Left lung (tissue), 10 donors: Measurements from ENCODE around the gene FMNL1. TPM values are rescaled to one million over a fixed set of nuclear protein-coding genes. Genes with fewer than 3 reads are reported as not detected.

Experiments used
- ATAC-seq: fragments of 200-7000 bp; cut with Tn5 transposase; one replicate; pipeline ENCODE4 v1.9.1; 2020; ENCODE audit warnings: moderate library complexity
- DNase-seq, 4 donors: peaks; one replicate each; pipeline ENCODE4 v3.0.0-alpha.2; 2013 to 2020
- H3K27ac ChIP-seq, 2 donors: fragments of 200-600 bp; sonication (generic) in 1 of 2; one replicate each; pipeline versions ENCODE4 v1.5.0 to v1.8.0; 2020 to 2021
- H3K27me3 ChIP-seq, 2 donors: fragments of 200-600 bp; sonication (generic) in 1 of 2; one replicate each; pipeline versions ENCODE4 v1.5.0 to v1.8.0; 2020 to 2021
- H3K36me3 ChIP-seq, 2 donors: fragments of 200-600 bp; sonication (generic) in 1 of 2; one replicate each; pipeline versions ENCODE4 v1.5.0 to v1.8.0; 2020 to 2021
- H3K4me1 ChIP-seq, 2 donors: fragments of 200-600 bp; one replicate each; pipeline ENCODE4 v1.8.0; 2021
- H3K4me3 ChIP-seq, 2 donors: fragments of 200-600 bp; sonication (generic) in 1 of 2; one replicate each; pipeline versions ENCODE4 v1.5.0 to v1.8.0; 2020 to 2021; ENCODE audit warnings: mild to moderate bottlenecking in 1 of 2
- H3K9me3 ChIP-seq, 2 donors: fragments of 200-600 bp; sonication (generic) in 1 of 2; one replicate each; pipeline versions ENCODE4 v1.5.0 to v1.8.0; 2020 to 2021
- CTCF ChIP-seq, 2 donors: fragments of 200-600 bp; sonication (generic) in 1 of 2; IDR thresholded peaks; one replicate each; pipeline versions ENCODE4 v1.5.0 to v1.8.0; 2021; ENCODE audit warnings: antibody characterized with exemption in 2 of 2
- intact Hi-C, 2 donors: fragments of 100-400 bp; cut with DNase I; formaldehyde crosslinking; loops; one replicate each; pipeline versions ENCODE4 v1.11.2 to v1.14.2; 2022
- polyA plus RNA-seq, 6 donors: library from polyadenylated mRNA; unstranded; fragments of 120-200 nt; gene quantifications; one replicate each; pipeline ENCODE4 v1.2.1, GENCODE V29; 2013; ENCODE audit not compliant: insufficient read length in 6 of 6
- total RNA-seq, 2 donors: library from RNA; stranded (reverse); fragmentation: NEBNext Ultra II Directional; extraction: Animal tissue kit (Norgen Biotek cat#: 25700); gene quantifications; one replicate each; pipeline ENCODE4 v1.2.1, GENCODE V29; 2021
- donor health status: DM: no; HTN: yes; CAD: no.
- donor health status: DM: no; HTN: no; CAD: no.

The FMNL1 gene
- total and polyA plus RNA-seq, 8 donors = 6.9 to 118 (median 9.2) TPM

- H3K9me3 ChIP-seq = no peaks in the 10 kb centered on the region
- H3K4me1 ChIP-seq = peaks cover 22 to 88% of the 10 kb centered on the region in 2 donors
- no peaks in the 10 kb centered on the region for H3K36me3 ChIP-seq
- H3K27me3 ChIP-seq = peaks cover 0 to 20% of the 10 kb centered on the region in 2 donors
- intact Hi-C loops = no loop called here
- peak overlapping the region; percentile 42 to 72 for H3K4me3 ChIP-seq
- no peak for ATAC-seq
- DNase-seq = peak in 1 of 4 donors; percentile 64
- peak overlapping the region; percentile 84 to 97 for H3K27ac ChIP-seq
- no peak for TF ChIP-seq CTCF (IDR thresholded peaks at IDR 0.05)
Observed at GRCh38 chr17:45223539-45224528, 2.1 kb downstream of the FMNL1 start.

DNA sequence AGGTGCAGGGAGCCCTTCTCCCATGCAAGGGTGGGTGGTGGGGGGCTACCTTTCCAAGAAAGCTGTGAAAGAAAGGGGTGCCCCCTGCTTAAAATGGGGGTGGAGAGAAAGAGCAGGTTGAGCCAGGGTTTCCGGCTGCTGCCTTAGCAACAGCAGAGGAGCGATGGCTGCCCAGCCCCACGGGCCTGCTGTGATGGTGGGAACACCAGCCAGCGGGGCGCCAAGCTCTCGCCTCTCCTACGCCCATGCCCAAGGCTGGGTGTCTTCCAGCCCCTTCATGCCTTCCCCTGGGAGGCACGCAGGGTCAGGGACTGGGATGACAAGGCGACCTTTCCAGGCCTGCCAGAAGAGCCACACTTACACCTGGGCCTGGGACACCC is 3.0 kb downstream of the FMNL1 start:
- no peak for TF ChIP-seq CTCF (IDR thresholded peaks at IDR 0.05)
- ATAC-seq (no peak), DNase-seq (peak in 1 of 4 donors; percentile 82)
- peak overlapping the region in 1 of 2 donors; percentile 72 for H3K4me3 ChIP-seq
- no peaks in the 10 kb centered on the region for H3K36me3 ChIP-seq
- H3K27ac ChIP-seq = peak overlapping the region; percentile 84 to 97
- H3K4me1 ChIP-seq = peaks cover 26 to 88% of the 10 kb centered on the region in 2 donors
- intact Hi-C loops = no loop called here
- no peaks in the 10 kb centered on the region for H3K9me3 ChIP-seq
- peaks cover 0 to 20% of the 10 kb centered on the region in 2 donors for H3K27me3 ChIP-seq

DNA sequence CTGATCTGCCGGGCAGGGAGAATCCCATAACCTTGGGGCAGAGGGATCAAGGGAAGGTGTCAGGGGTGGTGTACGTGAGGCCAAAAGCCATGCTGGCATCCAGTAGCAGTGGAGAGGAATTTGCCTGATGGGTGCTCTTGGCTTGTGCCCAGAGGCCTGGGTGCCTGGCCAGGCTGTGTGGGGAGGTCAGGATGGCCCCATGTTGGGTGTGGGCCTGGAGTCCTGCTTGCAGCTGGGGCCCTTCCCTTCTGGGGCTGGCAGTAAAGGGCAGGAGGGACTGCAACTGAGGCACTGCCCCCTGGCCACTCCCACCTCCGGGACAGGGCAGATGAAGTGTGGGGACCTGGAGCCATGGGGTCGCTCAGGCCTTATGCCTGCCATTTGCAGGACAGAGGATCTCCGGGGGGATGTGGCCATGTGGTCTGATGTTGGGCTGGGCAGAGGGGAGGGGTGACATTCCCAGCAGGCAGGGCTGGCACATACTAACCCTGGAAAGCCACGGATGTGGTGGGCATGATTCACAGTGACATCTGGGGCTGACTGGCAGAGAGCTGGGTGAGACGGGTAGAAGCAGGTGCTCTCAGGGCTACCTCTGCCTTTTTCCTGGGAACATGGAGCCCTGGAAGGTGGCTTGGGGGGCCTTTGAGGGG is 3.5 kb downstream of the FMNL1 start:
- no peaks in the 10 kb centered on the region for H3K36me3 ChIP-seq
- no peaks in the 10 kb centered on the region for H3K9me3 ChIP-seq
- DNase-seq (peak in 1 of 4 donors; percentile 83), ATAC-seq (no peak)
- peak overlapping the region in 1 of 2 donors; percentile 72 for H3K4me3 ChIP-seq
- H3K27me3 ChIP-seq = peaks cover 0 to 20% of the 10 kb centered on the region in 2 donors
- no peak for TF ChIP-seq CTCF (IDR thresholded peaks at IDR 0.05)
- H3K27ac ChIP-seq = peak overlapping the region; percentile 84 to 97
- peaks cover 29 to 88% of the 10 kb centered on the region in 2 donors for H3K4me1 ChIP-seq
- intact Hi-C loops = no loop called here

DNA sequence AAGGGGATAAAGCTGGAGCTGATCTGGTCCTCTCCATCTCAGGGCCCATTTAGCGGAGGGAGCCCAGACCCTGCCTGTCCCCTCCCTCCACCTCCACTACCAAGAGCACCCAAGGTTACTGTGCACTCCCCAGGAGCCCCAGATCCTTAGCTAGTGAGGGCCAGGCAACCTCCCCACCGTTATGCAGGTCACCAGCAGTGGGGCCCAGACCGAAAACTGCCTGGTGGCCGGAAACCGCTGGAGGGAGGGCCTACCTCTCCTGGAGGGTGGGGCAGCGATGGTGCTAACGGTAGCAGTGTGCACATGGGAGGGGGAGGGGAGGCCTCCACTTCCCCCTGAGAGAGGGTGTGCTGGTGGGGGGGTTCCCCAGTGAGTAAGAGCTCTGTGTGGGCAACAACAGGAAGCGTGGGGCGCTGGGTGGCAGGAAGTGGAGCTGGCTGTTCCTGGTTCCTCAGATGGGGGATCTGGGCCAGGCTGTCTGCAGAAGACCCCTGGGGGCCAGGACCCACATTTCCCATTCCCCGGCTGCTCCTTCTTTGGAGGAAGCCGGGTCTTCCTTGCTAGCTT is 4.4 kb downstream of the FMNL1 start:
- peak; percentile 54 for ATAC-seq
- DNase-seq = peak in 2 of 4 donors; percentile 94 to 96
- Histone ChIP-seq H3K4me3 (peak overlapping the region in 1 of 2 donors; percentile 72), H3K27ac (peak overlapping the region; percentile 84 to 97), H3K27me3 (peaks cover 0 to 17% of the 10 kb centered on the region in 2 donors), H3K36me3 (no peaks in the 10 kb centered on the region), H3K9me3 (no peaks in the 10 kb centered on the region), H3K4me1 (peaks cover 37 to 88% of the 10 kb centered on the region in 2 donors)
- TF ChIP-seq CTCF (IDR thresholded peaks at IDR 0.05) = no peak
- intact Hi-C loops = no loop called here
